Erythroblast (primary cell): ENCODE data around the gene DPEP2.

Experiments used
- GATA1 ChIP-seq: IDR thresholded peaks from 2 replicates; pipeline ENCODE4 v1.6.1; 2011; ENCODE audit warnings: low read depth, mild to moderate bottlenecking, control low read depth, low read length, moderate library complexity
- POLR2A ChIP-seq: IDR thresholded peaks from 2 replicates; pipeline ENCODE4 v1.6.1; 2011; ENCODE audit warnings: mild to moderate bottlenecking, low read length

DNA sequence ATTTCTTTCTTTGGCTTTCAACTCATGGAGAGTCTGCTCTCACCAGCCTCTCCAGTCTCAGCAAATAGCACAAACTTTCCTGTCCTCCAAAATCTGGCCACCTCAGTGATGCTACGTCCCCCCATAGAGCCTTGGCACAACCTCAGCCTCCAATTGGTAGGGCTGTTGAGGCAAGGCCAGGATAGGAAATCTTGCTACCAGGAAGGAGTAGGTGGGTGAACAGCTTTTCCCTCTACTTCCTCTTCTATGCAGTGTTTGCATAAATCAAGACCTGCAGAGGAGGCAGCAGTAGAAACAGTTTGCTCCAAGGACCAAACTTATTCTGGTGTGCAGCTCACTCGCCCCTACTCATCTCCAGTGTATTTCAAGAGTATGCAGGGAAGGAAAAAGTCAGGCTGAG is 701 bp upstream of the DPEP2 start:
- TF ChIP-seq POLR2A = no peak
- no peak for TF ChIP-seq GATA1
